Esophagus squamous epithelium (tissue), 4 donors: ENCODE results near the gene CLEC20A.
"Not testable (repeated sequence)": the region's sequence is repeated elsewhere in the genome, so short reads cannot be mapped to it uniquely, and the experiment has no call there.

Source experiments
- POLR2A ChIP-seq, 4 donors: fragments of 450-650 bp; IDR thresholded peaks; one replicate each; pipeline ENCODE4 v1.6.1; 2017; ENCODE audit warnings: antibody characterized with exemption in 4 of 4, mild to moderate bottlenecking in 4 of 4, moderate library complexity in 3 of 4
- TF ChIP-seq, protein P1 (sequence below), 6 experiments: fragments of 450-650 bp in 4 of 6; fragments of 200-600 bp in 2 of 6; sonication (generic) in 2 of 6; IDR thresholded peaks; one replicate each; pipeline ENCODE4 v1.5.1; 2016 to 2019; ENCODE audit warnings: antibody characterized with exemption in 6 of 6, mild to moderate bottlenecking in 4 of 6, moderate library complexity in 4 of 6

GRCh38 chr1:178503316-178503715, 6.6 kb upstream of the CLEC20A start:
- TF ChIP-seq, protein P1, sequence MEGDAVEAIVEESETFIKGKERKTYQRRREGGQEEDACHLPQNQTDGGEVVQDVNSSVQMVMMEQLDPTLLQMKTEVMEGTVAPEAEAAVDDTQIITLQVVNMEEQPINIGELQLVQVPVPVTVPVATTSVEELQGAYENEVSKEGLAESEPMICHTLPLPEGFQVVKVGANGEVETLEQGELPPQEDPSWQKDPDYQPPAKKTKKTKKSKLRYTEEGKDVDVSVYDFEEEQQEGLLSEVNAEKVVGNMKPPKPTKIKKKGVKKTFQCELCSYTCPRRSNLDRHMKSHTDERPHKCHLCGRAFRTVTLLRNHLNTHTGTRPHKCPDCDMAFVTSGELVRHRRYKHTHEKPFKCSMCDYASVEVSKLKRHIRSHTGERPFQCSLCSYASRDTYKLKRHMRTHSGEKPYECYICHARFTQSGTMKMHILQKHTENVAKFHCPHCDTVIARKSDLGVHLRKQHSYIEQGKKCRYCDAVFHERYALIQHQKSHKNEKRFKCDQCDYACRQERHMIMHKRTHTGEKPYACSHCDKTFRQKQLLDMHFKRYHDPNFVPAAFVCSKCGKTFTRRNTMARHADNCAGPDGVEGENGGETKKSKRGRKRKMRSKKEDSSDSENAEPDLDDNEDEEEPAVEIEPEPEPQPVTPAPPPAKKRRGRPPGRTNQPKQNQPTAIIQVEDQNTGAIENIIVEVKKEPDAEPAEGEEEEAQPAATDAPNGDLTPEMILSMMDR (IDR thresholded peaks at IDR 0.05), result not testable (repeated sequence)
- TF ChIP-seq POLR2A (IDR thresholded peaks at IDR 0.05), result not testable (repeated sequence)
